Activated T-cell treated with anti-CD3 and anti-CD28 coated beads, Interleukin-2, amount 50 U/mL, for 72 hours (primary cell): Measurements from ENCODE around the gene HAO1. TPM values are rescaled to one million over a fixed set of nuclear protein-coding genes. Genes with fewer than 3 reads are reported as not detected.
"Not testable (repeated sequence)": the region's sequence is repeated elsewhere in the genome, so short reads cannot be mapped to it uniquely, and the experiment has no call there.

Source experiments
- ATAC-seq, 2 donors: fragments of 150-1000 bp; cut with Tn5 transposase; replicated peaks in 1 of 2; 2 replicates each; pipeline ENCODE4 v1.10.0; 2021; ENCODE audit warnings: moderate library complexity in 2 of 2, mild to moderate bottlenecking in 1 of 2
- DNase-seq, 2 donors: peaks; one replicate each; pipeline ENCODE4 v3.0.0; 2021 to 2022; ENCODE audit warnings: mixed read lengths in 1 of 2
- H3K27ac Mint-ChIP-seq: one replicate; pipeline ENCODE4 v1.8.0; 2022; ENCODE audit warnings: mild to moderate bottlenecking, moderate library complexity, mixed read lengths
- H3K27me3 Mint-ChIP-seq: one replicate; pipeline ENCODE4 v1.8.0; 2022; ENCODE audit warnings: low read depth, mixed read lengths
- H3K36me3 Mint-ChIP-seq, 2 donors: one replicate each; pipeline ENCODE4 v1.8.0; 2022; ENCODE audit warnings: mixed read lengths in 2 of 2, mild to moderate bottlenecking in 1 of 2; ENCODE audit not compliant: insufficient read depth in 2 of 2
- H3K4me1 Mint-ChIP-seq: one replicate; pipeline ENCODE4 v1.8.0; 2022; ENCODE audit warnings: low read depth, mixed read lengths
- H3K4me3 Mint-ChIP-seq, 2 donors: one replicate each; pipeline ENCODE4 v1.8.0; 2022; ENCODE audit warnings: mild to moderate bottlenecking in 2 of 2, mixed read lengths in 2 of 2, moderate library complexity in 2 of 2
- H3K9me3 Mint-ChIP-seq, 2 donors: one replicate each; pipeline ENCODE4 v1.8.0; 2022; ENCODE audit warnings: mixed read lengths in 2 of 2
- total RNA-seq, 2 donors: library from RNA; stranded (reverse); gene quantifications; one replicate each; pipeline ENCODE4 v1.2.3, GENCODE V29; 2022

The HAO1 gene
- total RNA-seq, 2 donors from 2014 or later = not detected

DNA sequence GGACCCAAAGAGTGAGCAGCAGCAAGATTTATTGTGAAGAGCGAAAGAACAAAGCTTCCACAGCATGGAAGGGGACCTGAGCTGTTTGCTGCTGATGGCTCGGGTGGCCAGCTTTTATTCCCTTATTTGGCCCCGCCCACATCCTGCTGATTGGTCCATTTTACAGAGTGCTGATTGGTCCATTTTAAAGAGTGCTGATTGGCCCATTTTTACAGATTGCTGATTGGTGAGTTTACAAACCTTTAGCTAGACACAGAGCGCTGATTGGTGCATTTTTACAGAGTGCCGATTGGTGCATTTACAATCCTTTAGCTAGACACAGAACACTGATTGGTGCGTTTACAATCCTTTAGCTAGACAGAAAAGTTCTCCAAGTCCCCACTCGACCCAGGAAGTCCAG lies 105.8 kb downstream of the HAO1 start:
- H3K27ac Mint-ChIP-seq, H3K9me3 Mint-ChIP-seq: not testable (repeated sequence)

More for the DNA sequence above, 105.8 kb downstream of the HAO1 start:
- not testable (repeated sequence) for H3K36me3 Mint-ChIP-seq, ATAC-seq, H3K4me3 Mint-ChIP-seq, H3K4me1 Mint-ChIP-seq, DNase-seq, H3K27me3 Mint-ChIP-seq

Other genes starting within 250 kb of the HAO1 start
- gene TMX4, start 79.3 kb upstream of the HAO1 start, total RNA-seq = 10 to 100 TPM; 36.9 to 42.5 TPM
- gene PLCB1, start 191.8 kb upstream of the HAO1 start, total RNA-seq = 1 to 10 TPM; 3.2 to 3.4 TPM